ENCODE results near the gene DMD.

- TF ChIP-seq CTCF (IDR thresholded peaks at IDR 0.05) (no peak), EZH2 (IDR thresholded peaks at IDR 0.05; ENCODE audit: borderline replicate concordance, insufficient read depth, low read depth, low read length, poor library complexity, severe bottlenecking) (no peak)
Measured at GRCh38 chrX:31540313-31540712, 1671.0 kb downstream of the DMD start.
